Measurements from ENCODE around the gene TNFRSF11A.

Gene TNFRSF11A

DNA sequence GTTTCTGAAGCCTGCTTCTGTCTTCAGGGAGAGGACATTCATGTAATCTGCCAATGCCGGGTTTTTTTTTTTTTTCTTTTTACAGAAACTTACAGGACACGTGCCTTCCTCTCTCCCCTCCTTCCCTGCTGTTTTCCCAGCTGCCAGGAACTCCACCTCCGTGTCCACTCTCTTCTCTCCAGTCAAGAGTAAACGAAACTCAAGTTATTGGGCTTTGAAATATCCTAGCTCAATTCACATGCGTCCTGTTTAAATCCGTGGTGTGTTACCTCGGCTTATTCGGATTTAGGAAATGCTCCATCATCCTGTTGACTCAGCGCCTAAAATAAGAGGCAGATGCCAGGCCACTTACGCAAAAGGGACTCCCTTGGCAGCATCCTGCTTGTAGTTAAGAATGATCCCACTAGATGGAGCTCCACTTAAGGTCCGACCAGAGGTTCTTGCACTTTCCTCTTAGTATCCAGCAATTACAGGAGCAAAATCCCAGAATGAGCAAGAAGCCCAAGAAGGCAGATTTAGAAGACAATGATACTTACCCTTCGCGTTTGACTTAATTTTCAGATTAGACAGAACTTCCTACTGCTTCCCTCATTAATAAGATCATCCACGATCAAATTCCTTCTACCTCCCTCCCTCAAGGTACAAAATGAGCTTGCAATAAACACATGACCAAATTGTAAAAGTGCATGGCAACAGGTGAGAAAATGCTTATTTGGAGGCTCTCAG is 100.5 kb downstream of the TNFRSF11A start:
- DNase-seq = peak; percentile 88

- DNase-seq = no peak
Observed at GRCh38 chr18:62426191-62426488, 101.0 kb downstream of the TNFRSF11A start.

DNA sequence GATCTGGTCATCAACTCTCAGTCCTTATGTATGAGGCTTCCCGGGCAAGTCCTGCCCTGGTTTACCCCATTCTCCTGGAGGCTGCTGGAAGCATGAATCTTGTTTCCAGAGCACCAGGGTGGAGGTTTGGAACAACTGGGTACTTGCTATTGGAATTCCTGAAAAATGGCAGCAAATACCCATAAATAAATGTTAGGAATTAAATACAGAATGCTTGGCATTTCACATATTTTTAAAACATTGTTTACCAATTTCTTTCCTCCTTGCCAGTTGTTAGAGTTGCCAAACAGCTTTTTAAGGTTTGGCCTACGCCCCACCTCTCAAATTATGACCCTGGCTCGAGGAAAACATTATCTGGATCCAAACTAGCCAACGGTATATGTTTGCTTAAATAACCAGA is 107.1 kb downstream of the TNFRSF11A start:
- DNase-seq = no peak

- DNase-seq = no peak
Observed at GRCh38 chr18:62434798-62435197, 109.7 kb downstream of the TNFRSF11A start.

- DNase-seq = no peak
Observed at GRCh38 chr18:62435435-62436031, 110.4 kb downstream of the TNFRSF11A start.

GRCh38 chr18:62436636-62437234 is 111.6 kb downstream of the TNFRSF11A start:
- DNase-seq = no peak

- DNase-seq = no peak
Observed at GRCh38 chr18:62437235-62438017, 112.3 kb downstream of the TNFRSF11A start.

- no peak for DNase-seq
Observed at GRCh38 chr18:62438018-62438329, 112.9 kb downstream of the TNFRSF11A start.

- DNase-seq = no peak
Observed at GRCh38 chr18:62438402-62438801, 113.3 kb downstream of the TNFRSF11A start.

DNA sequence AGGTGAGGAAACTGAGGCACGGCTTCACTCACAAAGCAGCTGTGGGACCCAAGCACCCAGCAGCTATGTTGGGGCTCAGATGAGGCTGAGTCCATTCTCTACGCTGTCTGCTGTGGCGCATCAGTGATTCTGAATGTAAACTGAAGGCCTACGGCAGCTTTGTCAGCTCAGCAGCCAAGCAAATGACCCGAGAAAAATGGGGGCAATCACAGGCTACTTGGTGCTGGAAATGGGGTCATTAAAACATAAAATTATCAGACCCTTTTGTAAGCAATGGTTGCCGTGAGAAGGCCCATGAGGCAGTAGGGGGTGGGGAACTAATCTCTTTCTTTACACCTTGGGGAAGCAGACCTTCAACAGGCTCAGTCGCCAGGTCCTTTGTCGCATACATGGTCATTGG is 113.8 kb downstream of the TNFRSF11A start:
- DNase-seq = no peak

Data from left hindlimb (tissue), 1 donor.